Measurements from ENCODE around the gene GLUD2.

DNA sequence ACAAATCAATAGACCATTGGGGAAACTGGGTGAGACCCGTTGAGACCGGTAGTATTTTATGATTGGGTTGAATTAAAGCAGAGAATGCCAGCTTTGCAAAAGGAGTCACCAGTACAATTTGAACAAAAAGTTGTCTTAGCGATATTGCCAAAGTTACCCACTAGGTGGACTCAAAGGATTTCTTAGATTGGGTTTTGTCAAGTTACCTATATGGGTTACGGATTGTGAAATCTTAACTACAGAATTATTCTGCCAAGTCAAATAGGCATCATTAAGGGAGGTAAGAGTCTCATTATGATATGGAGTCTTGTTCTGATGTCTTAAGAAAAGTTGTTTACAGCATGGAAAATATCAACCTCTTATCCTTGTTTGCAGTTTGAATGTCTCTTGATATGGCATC lies 46.8 kb upstream of the GLUD2 start:
- TF ChIP-seq, protein P1, sequence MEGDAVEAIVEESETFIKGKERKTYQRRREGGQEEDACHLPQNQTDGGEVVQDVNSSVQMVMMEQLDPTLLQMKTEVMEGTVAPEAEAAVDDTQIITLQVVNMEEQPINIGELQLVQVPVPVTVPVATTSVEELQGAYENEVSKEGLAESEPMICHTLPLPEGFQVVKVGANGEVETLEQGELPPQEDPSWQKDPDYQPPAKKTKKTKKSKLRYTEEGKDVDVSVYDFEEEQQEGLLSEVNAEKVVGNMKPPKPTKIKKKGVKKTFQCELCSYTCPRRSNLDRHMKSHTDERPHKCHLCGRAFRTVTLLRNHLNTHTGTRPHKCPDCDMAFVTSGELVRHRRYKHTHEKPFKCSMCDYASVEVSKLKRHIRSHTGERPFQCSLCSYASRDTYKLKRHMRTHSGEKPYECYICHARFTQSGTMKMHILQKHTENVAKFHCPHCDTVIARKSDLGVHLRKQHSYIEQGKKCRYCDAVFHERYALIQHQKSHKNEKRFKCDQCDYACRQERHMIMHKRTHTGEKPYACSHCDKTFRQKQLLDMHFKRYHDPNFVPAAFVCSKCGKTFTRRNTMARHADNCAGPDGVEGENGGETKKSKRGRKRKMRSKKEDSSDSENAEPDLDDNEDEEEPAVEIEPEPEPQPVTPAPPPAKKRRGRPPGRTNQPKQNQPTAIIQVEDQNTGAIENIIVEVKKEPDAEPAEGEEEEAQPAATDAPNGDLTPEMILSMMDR (conservative IDR thresholded peaks at IDR 0.05 in 1 of 2, IDR thresholded peaks at IDR 0.05 in 1 of 2; ENCODE audit: low read depth in 1 of 2, low read length in 2 of 2): no peak
- TF ChIP-seq EZH2 (IDR thresholded peaks at IDR 0.05; ENCODE audit: low read length, missing control alignments): no peak

Measured in fibroblast of lung (primary cell).